ENCODE results near the gene RARB.
A peak's percentile ranks its signal among the peaks of the same experiment; 100 is the strongest.

Gene RARB

DNA sequence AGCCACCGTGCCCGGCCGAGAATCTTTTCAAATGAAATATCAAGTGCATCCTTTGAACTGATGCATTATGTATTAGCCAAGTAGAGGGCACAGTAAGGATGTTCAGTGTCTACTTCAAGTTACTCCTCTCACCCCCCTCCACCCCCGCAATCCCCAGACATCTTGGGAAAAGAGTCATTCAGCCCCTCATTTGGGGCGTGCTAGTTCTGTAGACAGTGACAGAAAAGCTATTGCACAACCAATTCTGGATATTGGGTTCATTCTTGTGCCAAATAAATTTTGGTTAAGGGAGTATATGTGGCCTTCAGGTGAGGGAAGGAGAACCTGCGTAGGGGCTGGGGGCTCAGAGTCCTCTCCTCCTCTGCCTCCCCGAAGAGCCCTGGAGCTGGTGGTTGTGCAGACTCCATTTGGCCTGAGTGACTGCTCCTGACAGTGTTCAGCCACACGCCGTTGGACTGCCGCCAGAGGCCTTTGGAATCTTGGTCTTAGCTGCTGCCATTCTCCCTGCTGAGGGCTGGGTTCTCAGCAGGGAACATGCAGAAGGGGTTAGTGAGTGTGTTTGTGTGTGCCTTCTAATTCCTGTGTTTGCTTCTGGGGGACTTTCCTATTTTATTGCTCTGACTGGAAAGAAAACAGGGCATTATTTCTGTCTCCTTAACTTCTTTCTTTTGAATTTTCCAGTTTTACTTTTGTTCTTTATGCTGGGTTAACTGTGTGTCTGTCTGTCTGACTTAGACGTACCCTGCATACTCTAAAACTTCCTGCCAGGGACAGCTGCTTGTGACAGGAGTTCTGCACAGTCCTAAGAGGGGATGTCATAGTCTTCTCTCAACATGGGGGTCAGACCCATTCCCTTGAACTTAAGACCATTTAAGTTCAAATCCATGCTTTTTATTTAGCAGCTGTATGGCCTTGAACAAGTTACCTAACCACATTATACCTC, 21.0 kb downstream of the RARB start:
- DNase-seq = no peak

DNA sequence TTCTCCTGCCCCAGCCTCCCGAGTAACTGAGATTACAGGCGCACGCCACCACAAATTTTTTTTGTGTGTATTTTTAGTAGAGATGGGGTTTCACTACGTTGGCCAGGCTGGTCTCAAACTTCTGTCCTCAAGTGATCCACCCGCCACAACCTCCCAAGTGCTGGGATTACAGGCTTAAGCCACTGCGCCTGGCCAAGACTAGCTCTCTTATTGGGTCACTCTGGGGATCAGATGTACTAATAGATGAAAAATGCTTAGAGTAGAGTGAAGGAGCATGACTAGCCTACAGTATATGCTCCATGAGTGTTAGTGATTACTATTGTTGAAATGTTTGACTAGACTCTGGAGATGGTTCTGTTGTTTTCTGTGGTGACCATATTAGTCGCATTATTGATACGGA, 21.8 kb downstream of the RARB start:
- DNase-seq = no peak

DNA sequence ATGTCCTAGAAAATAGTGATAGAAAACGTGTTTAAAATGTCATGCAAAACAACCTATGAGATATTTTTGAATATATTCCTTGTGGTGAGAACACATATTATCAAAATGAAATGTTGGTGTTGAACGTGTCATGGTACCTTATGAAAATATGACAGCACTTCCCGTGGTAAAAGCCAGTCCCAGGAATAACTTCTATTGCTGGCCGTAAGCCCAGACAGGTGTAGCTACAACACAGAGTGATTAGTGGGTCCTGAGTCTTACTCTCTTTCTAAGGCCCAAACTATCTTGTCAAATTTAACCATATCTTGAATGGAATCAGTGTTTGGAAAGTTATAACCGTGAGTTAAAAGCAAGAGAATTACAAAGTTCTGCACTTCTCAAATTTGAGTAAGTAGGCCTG, 24.1 kb downstream of the RARB start:
- no peak for DNase-seq

DNA sequence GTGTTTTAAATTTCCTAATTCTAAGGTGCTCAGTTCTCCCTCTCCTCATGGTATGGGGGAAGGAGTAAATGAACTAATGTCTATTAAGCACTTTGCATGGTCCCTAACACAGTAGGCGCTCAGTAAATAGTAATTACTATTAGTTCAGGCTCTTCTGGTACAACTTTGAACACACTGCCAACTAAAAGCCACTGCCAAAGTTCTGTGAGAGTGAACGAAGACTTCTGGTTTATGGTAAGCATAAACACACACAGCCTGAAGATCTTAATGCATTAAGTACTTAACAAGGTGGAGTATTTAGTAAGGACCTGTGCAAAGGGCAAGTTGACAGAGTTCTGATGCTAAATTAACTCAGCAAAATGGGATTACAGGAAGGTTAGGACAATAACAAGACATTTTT, 24.7 kb downstream of the RARB start:
- DNase-seq = no peak

DNA sequence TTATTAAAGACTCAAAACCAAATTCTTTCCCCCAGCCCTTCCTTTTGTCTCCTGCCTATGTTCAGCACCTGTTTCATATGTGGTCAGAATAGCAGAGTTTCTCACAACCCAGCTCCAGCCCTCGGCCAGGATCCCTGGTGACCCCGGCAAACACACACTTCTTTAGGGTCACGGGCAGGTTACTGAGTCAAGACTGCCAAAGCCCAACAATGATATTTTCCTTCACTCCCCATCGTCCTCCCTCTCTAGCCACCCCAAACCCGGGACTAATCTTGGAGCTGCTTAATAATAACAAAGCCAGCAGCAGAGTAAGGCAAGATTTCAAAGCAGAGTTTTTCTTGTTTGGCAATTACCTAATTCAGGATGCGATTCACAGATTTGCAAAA, 25.5 kb downstream of the RARB start:
- DNase-seq = no peak

DNA sequence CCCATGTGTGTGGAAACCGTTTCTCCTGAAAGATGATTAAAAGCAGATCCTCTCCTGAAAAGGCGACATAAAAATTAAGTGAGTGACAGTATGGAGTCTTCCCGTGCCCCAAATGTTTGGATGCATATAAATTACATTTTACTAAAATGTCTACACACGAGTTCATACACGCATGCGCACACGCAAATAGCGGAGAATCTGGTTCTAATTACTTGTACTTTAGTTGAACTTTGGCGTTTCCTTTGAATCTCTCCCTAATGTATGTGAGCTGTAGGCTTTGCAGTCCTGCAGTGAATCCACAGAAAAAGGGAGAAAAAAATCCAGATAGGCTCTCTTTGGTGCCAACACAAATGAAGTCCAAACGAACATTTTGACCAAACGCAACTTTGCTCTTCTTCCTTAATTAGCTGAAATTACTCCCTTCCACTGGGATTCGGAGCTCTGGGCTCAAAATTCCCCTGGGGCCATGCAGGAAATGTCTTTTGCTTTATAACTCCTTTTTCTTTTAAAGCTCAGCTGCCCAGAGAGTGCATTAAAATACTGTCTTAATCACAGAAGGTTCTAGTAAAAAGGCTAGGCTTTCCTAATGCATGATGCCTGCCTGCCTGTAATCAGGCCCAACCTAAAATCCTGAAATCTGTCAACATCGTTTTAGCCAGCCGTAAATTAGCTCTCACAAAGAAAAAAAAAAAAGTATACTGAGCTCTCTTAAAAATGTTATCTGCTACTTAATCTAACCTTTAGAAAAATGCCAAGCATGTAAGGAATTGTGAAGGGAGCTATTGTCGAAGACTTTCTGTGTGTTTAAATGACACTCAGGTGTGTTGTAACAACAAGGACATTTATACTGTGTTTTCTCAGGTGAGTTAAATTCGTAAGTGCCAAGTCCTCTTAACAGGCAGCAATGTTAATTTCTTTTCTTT, 26.2 kb downstream of the RARB start:
- DNase-seq = no peak

DNA sequence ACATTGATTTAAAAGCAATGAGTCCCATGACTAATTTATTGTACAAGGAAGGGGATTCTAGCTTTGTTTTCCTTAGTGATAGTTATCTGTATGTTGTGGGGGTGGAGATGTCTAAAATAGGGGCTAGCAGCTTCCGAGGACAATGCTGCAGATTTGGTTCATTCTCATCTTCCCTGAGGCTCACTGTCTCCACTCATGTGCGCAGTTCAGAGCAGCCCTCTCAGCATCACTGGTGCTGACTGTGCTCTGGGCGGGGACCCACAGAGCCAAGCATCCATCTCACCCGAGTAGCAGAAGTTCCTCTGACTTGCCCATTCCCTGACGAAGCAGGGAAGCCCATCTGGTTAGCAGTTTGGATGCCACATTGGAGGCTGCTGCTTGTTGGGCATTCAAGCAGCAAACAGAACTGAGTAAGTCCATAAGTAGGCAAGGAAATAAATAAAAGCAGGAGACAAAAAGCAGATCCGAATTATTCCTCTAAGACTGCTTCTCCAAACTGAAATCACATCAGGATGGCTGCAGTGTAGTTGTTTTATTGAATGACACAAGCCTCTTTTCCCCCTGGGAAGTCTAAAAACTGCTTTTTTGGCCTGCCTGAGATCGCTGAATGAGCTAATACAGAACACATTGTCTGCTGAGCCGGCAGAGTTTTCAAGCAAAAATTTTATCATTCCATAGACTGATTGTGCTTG, 27.5 kb downstream of the RARB start:
- no peak for DNase-seq

DNA sequence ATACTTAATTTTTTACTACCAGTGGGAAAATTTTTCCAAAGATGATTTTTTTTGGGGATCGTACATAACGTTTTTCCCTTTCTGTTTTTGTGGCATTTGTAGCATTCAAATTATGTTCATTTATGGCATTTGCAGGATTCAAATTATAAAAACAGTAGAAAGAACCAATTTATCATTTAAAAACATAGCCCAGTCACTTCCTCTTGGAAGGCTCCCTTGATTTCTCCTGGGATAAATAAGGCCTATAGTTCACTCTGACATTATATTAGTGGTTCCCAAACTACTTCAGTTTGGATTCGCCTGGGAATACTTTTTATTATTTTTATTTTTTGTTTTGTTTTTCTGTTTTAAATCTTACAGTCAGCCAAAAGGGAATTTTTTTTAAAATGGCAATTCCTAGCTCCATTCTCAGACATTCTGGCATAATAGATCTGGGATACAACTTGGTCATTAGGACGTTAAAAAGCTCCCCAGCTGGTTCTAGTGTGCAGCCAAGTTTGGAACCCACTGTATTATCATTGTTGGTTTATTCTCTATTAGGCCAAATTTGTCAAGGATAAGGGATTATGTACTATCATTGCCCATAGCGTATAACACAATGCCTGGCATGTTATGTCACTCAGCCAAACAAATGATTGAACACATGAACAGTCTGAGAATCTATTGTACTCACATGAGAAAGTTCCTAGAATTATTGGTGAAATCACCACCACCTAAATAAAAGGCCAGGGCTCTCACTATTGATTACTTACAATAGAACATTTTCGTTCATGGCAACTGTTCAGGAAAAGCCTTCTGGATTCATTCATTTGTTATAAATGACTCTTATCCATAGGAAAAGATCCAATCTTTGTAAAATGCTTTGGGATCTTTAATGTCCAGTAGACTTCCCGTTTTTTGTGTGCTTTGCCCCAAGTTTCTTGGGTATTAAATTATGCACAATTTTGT, 28.9 kb downstream of the RARB start:
- DNase-seq = no peak

DNA sequence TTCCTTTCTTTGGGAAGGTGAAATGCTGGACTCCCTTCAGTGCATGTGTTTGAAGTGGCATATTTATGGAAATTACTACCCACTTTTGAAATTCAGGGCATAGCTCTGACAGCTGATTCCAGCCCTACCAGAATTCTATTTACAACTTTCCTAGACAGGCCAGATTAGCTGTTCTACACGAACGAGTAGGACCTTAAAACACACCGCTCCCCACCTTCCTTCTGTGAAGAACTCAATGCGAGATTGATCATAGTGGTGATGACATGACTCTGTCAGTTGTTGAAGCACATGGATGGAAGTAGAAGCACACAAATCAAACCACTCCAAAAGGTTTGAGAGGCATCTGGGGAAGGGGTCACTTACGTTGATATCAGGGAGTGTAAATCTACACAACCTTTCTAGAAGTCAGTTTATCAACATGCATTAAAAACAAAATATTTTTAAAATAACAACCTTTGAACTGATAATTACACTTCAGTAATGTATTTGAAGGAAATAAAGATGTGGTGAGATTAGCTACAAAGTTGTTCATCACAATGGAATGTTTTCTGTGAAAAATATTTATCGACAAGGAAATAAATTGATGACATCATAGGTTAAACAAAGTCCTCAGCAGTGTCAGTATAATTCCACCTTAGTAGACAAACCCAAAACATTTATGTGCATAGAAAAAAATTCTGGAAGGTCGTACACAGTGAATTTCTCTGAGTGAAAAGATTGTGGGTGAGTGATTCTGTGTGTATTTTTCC, 29.8 kb downstream of the RARB start:
- DNase-seq = no peak

DNA sequence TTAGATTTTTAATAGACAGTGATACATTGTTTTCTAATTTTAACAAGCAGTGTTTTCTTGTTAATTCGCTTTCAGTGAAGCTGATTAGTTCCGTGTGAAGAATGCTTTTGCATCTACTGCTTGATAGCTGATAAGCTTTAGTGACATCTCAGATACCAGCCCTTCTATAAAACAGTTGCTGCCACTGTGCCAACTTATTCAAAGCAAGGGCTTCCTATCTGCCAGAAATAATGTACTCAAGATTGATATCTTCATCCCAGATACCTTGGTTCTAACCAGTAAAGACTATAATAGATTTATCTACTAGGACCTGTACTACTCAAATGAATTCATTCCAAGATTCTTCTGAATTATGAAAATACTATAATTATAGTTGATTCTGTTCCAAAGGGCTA, 30.4 kb downstream of the RARB start:
- no peak for DNase-seq

DNA sequence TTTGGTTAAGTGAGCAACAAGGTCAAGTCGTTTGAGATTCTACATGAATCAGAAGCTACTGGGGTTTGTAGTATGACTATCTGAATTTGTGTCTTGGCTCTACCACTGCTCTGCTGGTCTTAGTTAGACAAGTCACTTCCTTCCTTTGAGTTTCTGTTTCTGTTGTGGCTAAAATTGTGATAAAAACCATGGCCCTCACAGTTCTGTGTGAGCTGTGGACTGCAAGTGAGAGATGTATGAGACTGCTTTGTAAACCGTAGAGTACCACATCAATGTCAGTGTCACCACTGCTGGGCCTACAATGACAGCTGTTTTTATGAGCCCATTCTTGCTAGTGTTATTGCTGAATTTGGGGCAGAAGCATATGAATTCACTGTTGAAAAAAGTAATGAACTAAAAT, 32.7 kb downstream of the RARB start:
- peak; percentile 22 for DNase-seq

DNA sequence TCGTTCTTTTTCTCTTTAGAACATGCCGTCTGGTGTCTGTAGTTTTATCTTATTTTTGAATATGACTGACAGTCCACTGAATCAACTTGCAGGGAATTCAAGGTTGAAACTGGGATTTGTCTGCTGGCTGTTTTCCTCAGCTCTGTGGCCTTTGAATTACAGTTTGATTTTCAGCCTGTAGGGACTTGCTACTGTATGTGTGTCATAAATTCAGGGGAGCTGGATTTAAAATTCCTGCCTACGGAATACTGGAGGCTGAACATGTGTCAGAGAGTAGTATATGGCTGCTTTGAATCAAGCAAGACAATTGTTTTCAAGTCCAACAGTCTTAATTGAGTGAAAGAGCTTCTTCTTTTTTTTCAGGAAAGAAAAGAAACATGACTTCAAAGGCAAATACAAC, 33.9 kb downstream of the RARB start:
- DNase-seq = no peak

DNA sequence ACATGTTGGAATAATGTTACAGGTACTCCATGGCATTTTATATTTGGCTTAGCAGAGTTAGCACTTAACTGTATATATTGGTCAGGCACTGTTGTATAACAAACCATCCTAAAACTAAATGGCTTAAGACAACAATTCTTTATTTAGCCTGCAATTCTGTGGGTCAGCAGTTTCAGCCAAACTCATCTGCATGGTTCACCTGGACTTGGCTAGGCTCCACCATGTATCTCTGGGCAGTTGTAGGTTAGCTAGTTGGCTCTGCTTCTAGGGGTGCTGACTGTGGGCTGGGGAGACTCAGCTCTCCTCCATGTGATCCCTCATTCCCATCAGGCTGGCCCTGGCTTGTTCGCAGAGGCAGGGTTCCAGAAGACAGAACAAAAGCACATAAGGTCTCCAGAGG, 34.4 kb downstream of the RARB start:
- DNase-seq = no peak

DNA sequence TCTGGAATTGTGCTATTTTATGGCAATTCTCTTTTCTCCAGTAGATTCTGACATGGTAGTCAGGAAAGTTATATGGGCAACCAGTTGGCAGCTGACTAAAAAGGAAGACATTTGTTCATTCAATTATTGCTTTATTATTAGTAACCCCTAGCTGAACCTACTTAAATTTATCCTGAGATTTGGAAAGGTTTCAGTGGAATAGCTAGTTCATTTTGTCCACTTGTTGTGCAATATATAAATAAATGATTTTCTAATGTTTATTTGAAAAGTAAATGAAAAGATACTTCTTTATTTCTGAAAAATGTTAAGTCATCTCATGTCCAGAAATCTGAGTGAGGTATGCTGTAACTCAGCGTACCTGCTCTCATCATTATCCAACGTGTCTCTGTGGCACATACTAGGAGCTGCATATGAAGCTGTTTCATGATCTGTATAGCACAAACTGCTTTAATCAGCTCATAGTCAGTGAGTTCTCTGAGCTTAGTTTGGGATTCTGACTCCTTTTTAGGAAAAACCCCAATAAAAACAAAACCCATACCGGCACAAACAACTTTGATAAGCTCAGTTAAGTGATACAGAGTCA, 35.9 kb downstream of the RARB start:
- DNase-seq = no peak

DNA sequence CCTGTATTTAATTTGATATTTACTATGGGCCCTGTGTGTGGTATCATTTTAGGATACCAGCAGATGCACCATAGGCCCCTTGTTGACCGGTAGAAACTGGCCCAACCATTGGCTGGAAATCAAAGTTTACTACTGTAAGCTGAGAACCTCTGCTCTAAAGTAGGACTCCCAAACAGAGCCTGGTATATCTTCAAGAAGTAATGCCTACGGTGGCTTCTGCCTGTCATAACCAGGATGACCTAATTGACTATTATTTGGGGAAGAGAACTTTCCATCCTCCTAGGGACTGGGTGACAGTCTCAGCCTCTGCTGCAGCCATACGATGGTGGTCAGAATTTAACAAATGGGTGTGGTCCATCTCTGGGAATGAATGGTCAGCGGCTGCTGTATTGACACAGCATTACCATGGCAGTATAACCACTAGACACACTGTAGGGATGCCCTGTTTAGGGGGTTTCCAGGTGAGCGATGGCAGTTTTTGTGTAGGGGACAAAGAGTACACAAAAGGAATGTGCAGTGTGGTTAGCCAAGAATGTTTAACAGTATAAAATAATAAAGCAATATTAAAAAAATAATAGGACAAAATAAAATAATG, 37.3 kb downstream of the RARB start:
- no peak for DNase-seq

DNA sequence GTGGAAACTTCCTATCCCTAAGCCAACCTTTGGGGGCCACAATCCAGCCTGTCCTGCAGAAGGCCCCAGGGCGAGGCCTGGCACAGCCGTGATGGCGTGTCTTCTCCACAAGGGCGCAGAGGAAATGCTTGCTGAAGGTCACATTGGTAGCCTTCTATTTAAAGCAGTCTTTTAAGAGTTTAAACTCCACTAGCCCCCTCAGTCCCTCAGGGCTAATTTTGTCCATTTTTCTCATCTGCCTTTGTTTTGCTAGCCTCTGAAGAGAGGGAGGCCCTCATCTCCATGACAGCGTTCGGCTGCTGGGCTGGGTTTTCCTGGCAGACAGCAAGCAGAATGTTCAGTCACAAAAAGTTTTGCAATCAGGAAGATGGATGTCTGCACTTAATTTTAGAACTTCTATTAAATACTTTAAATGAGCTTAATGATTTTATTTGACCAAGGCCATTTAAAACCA, 40.8 kb downstream of the RARB start:
- DNase-seq = no peak

DNA sequence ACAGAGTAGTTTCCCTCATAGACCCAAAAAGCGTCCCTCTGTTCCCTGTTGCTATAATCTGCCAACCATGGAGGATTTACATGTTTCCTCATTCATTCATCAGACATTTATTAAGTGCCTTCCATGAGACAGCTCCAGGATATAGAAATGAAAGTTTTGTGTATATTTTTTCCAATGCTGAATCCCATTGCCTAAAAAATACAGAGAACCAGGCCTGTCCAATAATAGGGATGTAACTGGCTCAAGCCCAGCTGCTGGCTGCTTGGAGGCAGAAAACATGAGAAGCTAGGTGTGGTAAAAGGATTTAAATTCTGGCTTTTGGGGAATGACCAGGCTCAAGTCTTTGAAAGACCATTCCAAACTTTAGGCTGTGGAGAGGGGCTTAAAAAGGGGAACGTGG, 41.5 kb downstream of the RARB start:
- DNase-seq = no peak

DNA sequence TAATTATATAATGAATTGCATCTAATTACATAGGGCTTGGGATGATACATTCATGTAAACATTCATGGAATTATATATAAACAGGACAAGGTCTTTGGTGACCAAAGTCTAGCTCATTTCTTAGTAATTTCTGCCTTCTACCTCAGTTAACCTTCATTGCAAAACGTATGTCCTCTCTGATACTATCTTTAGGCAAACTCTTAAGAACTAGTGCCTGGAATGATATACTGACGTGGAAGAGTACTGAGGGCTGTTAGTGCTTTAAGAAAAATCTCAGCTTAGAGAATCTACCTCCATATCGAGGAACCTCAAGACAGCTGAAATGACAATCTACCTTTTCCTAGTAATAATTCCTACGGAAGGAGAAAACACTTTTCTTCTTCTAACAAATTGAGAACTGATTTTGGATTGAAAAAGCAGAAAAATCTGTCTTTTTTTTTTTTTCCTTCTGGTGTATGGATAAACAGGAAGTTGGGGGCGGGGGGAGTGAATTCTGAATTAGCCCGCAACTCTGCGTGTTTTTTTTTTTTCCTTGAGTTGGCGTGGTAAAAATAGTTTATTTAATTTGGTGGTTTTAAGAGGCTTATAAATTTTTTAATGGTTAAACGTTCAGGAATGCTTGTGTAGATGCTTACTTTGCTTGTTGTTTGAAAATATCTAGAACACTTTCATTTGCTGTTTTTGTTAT, 43.2 kb downstream of the RARB start:
- DNase-seq = no peak

DNA sequence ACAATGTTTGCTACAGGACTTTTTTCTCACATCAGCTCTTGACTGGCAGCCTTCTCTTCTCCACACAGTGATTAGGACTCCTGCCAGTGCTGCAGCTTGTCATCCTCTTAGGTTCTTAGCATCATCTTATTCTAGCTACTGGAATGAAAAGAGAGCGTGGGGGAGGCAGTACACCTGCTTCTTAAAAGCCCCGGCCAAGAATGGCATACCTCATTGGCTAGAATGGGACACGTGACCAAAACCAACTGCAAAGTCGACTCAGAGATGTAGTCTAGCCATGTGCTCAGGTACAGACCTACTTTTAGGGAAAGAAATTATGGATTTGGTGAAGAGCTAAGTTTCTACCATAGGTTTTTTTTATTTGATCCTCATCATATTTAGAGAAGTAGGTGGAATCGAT, 44.1 kb downstream of the RARB start:
- DNase-seq = no peak

DNA sequence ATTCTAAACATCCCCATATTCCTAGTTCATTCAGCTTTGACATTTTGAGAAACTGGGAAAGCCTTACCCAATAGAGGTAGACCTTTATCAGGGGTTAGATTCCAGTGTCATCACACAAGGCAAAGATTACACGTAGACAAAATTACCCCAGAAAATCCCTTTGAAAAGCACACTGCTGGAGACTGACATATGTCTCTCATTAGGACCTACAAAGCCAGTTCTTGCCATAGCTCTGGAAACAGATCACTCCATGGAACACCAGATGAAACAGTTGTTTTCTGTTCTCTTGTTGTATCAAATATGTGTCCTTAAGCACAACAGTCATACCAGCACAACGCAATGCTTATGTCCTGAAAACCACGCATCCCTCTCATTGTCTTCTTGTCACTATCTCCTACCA, 44.7 kb downstream of the RARB start:
- no peak for DNase-seq
